Measurements from ENCODE around the gene QRFP.

The QRFP gene

DNA sequence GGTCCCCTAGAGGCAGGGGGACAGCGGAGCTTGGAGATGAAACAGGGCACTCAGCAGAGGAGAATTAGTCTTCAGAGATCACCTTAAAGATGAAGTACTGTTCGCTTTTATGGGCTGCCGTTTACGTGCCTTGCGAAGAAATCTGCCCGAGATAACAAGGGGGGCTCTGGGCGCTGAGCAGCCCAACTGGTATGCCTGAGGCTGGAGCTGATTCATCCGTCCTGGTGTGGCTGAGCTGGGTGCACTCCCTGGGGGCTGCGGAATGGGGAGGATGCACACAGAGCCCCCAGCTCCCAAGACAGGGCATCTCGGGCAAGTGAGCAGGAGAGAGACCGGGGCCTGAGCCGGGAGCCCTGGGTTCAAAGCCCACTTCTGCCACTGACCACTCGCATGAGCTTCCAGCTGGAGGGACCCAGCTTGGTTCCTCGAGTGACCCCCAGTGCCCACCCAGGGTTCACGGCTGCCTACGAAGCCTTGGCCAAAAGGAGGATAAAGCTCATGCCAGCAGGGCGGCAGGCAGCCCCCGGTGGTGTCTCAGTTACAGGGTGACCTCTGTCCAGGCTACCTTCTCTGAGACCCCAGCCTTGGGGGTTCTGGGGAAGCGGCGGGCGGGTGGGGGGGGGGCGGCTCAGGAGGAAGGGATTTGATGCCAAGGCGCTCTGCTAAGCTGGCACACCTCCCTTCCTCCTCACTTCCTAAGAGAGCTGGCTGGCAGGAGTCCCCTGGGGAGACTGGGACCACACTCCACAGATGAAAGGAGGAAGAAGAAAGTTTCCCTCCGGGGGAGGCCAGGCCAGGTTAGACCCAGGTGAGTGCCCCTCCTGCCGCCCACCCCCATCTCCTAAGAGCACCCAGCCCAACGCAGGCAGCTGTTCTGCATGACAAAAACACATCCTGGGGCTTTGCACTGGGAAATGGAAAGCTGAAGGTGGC, 36.8 kb upstream of the QRFP start:
- no peak for DNase-seq (ENCODE audit: low spot score)

- no peak for DNase-seq (ENCODE audit: low spot score)
These were observed 35.9 kb upstream of the QRFP start for GRCh38 chr9:130932255-130933079.

DNA sequence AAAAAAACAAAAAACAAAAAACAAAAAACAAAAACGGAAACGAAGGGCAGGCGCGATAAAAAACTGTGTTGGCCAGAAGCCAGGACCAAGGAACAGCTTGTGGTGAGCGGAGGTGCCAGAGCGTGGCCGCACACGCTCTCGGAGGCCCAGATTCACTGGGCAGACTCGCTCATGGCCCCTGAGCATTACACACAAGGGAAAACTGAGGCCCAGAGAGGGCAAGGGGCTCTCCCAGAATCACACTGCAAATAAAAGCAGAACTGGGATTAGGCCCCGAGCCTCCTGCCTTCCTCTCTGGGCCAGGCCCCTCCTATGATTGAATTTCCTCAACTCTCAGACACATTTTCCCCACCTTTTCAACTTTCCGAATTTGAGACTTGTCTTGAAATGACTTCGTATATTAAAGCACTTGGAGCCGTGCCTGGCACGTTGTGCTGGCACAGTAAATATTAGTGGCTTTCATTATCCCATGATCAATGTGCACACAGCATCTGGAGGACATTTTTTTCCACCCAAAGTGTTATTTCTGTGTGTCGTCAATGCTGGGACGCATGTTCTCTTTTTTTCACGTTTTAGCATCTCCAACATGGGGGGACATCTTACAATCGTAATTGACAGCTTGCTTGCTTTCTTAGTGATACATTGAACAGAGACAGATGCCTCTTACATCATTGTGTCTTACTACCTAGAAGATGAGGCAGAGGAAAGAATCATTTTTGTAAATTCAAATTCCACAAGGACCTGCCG, 35.1 kb upstream of the QRFP start:
- no peak for DNase-seq (ENCODE audit: low spot score)

DNA sequence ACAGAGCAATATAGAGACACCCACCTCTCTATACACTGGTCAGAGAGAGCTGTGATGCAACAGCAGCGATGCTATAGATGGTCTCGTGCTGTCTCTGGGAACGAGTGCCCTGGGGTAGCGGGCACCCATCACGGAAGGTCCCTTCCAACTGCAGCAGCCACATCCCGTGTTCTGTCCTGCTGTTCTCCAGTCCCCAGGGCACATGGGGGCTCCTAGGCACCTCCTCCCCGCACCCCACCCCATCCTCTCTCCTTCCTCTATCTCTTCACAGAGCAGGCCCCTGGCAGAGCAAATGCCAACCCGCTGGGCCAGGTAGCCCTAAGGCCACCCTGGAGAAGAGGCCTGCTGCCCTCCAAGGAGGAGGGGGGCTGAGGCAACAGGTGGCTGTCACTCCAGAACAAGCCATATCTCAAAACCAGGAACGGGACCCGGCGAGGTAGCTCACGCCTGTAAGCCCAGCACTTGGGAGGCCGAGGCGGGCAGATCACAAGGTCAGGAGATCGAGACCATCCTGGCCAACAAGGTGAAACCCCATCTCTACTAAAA, 34.3 kb upstream of the QRFP start:
- DNase-seq (ENCODE audit: low spot score) = no peak

DNA sequence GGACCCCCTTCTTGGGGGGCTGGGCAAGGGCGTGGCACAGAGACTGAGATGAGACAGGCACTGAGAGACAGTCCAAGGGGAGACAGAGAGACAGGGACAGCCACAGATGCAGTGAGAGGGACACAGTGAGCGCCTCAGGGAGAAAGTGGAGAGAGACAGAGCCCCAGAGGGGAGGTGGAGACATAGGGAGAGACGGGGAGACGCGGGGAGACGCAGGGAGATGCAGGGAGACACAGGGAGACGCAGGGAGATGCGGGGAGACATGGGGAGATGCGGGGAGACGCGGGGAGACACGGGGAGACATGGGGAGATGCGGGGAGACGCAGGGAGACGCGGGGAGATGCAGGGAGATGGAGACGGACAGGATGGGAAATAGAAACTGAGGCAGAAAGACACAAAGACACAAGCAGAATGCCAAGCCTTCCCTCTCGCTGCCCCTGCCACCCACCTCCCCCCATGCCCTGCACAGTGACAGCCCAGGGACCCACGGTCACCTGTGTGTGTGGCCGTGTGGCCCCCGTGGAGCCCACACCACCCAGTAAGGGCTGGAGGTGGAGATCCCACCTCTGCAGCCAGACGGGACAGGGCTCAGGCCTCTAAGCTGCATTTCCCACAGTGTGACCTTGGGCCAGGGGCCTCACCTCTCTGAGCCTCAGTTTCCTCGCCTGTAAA, 33.7 kb upstream of the QRFP start:
- no peak for DNase-seq (ENCODE audit: low spot score)

GRCh38 chr9:130929571-130930038, 33.0 kb upstream of the QRFP start:
- no peak for DNase-seq (ENCODE audit: low spot score)

DNA sequence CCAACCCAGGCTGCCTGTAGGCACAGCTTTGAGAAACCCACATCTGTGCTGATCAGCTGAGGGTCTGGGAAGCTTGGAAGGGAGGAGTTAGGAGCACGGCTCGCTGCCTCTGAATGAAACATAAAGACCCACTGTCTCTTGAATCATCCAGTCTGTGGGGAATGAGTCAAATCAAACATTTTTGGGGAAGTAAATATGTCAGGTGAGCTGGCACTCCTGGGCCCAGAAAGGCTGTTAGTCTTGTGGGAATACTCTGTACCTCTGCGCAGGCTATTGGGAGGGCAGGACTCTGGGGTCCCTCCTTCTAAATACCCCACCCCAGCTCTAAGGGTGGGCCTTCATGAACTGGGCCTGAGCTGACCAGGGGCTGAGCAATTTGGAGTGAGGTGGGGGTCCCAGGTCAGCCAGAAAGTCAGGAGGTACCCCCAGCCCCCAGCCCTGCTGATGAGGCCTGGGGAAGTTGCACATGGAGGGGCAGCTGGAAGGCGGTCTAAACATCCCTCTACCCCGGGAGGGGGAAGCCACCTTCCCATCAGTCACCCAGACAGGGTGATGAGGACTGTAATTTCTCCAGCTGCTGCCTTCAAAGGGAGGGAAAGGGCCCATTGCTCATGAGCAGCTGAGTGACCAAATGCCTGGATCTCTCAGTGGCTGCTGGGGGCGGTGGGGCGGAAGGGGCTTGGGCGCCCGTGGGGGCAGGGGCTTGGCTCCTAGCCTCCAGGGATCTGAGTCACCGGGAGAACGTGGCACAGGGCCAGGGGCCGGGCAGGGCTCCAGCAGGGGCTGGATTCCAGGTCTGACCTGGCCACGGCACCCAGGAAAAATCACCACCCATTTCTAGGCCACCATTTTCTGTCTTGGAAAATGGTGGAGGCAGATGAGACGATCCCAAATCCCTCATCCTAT, 31.6 kb upstream of the QRFP start:
- DNase-seq (ENCODE audit: low spot score) = no peak

- DNase-seq (ENCODE audit: low spot score) = no peak
These were observed 30.7 kb upstream of the QRFP start for GRCh38 chr9:130927338-130927737.

DNA sequence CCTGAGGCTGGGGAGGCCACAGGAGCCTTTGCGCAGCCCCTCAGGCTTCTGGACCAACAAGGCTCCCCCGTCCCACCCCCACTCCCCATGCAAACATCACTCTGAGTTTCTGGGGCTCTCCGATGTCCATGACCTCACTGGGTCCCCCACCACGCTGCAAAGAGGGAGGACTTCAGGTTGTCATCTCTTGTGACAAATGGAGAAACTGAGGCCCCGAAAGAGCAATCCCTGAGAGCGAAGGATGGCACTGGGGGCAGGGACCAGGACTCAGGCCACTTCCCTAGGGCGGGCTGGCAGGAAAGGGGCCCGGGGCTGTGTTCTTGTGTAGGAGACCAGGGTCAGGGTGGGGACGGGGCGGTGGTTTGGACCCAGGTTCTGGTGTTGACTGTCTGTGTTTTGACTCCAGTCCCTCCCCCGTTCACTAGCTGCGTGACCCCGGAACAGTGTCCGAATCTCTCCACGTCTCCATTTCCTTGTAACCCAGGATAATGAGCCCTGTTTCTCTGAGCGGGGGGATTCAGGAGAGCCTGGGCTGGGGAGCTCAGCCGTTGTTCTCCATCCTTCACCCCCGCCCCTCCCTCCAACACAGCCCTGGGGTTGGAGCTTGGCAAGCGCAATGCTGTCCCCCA, 28.6 kb upstream of the QRFP start:
- no peak for DNase-seq (ENCODE audit: low spot score)

- DNase-seq (ENCODE audit: low spot score) = no peak
These were observed 27.8 kb upstream of the QRFP start for GRCh38 chr9:130924448-130924788.

DNA sequence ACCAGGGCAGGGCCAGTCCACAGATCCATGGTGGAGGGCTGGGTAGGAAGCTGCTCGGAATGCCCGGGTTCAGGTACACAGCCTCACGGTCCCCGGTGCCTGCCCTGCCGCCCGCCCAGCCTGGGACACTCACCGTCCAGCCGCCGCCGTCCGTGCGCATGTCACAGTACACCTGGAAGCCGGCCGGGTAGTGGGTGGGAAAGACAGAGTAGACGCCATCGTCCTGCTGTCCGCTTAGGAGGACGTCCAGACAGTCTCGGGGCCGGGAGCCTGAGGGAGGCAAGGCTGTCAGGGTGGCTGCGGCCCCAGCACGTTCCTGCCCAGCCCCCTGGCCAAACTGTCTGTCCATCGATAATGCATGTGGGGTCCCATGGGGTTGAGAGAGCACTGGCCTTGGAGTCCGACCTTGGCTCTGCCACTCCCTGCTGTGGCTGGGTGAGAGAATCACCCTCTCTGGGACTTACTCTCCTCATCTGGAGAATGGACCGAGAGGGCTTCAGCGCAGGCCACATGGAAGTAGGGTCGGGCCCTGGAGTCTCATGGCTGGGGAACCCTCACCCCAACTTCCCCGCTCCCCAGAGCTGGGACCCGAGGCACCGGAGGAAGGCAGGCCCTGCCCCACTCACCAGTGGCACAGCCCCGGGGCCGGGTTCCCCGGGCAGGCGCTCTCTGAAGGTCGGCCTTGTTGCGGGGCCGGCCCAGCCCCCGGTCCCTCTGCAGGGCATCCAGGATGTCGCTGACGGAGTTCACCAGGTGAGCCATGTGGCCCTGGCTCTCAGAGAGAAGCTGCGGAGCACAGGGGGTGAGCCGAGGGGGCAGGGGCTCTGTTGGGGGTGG, 27.2 kb upstream of the QRFP start:
- DNase-seq (ENCODE audit: low spot score) = no peak

GRCh38 chr9:130922893-130923610, 26.4 kb upstream of the QRFP start:
- no peak for DNase-seq (ENCODE audit: low spot score)

DNA sequence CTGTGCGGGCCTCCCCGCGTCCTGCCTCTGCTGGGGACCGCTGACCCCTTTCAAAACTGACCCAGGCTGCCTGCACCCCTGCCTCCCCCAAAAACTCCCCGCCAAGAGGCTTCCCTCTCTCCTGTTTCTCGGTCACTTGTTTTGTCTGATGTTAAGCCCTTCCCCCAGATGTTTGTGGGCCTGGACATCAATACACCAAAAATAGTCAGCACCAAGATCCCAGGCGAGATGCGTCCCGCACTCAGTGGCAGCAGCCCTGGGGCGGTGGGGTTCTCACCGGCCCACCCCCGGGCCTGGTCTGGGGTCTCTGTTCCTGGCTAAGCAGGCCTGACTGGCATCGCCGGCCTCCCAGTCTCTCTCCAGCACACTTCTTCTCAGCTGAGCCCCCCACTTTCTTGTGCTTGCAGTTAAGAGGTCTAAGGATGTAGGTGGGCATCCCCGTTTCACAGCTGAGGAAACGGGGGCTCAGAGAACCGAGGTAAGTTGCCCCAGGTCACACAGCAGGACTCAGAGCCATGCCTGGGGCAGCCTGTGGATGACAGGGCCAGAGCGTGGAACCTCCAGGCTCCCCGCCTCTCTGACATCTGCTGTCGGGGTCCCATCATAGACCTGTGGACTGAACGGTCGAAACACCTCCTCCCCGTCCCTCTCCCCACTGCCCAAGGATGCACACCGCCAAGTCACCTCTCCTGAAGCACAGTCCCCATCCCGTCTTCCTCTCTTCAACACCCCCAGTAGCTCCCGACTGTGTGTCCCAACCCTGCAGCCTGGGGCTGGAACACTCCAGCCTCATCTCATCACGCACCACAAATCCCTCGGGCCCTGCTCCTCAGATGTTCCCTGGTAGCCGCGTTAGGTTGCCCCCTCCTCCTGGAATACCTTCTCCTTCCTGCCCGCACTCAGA, 25.6 kb upstream of the QRFP start:
- no peak for DNase-seq (ENCODE audit: low spot score)

GRCh38 chr9:130921300-130921988, 24.8 kb upstream of the QRFP start:
- peak; percentile 78 for DNase-seq (ENCODE audit: low spot score)

DNA sequence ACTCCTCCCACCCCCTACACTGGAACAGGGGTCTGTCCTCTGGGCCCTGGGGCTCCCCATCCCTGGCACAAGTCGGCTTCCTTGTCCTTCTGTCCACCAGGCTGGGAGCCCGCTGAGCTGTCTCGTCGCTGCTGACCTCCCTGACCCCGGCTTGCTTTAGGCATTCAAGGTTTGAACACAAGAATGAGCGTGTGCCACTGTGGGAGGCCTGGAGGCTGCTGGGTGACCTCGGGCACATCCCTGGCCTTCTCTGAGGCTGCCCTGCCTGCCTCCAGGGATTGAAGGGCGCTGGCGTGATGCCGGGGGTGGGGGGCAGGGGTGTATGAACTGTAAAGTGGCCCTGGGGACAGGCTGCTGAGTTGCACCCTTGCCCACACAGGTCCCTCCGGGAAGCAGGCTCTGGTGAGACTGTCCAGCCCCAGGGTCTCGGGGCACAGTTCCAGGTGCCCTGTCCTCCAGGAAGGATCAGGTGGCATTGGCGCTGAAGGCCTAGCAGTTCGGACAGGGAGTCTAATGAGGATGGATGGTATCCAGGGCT, 24.2 kb upstream of the QRFP start:
- DNase-seq (ENCODE audit: low spot score) = peak; percentile 82

- no peak for DNase-seq (ENCODE audit: low spot score)
These were observed 23.6 kb upstream of the QRFP start for GRCh38 chr9:130920233-130920632.
